ENCODE measurements around the gene MEF2A. TPM values are rescaled to one million over a fixed set of nuclear protein-coding genes. Genes with fewer than 3 reads are reported as not detected.

The MEF2A gene
- total and polyA plus RNA-seq, 8 donors, result 56.1 to 68.4 (median 63.0) TPM

DNA sequence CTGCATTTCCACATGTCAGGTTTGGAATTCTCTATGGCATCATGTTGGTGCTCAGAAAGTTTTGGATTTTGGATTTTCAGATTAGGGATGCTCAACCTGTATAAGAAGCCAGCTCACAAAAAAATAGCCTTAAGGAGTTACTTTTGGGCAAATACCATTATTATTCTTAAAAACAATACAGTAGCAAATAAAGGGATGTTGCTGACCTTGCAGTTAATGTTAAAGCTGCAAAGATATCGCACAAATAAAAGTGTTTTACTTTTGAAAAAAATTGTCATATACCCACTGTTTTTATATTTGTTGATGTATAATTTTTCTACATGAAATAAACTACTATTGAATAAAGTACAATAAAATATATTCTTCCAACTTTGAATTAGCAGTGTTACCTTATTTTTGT is 107.3 kb downstream of the MEF2A start:
- no peak for ATAC-seq
- no peak for DNase-seq
- intact Hi-C loops (cut with DNase I), result no loop called here

GRCh38 chr15:99674279-99674678 is 108.5 kb downstream of the MEF2A start:
- intact Hi-C loops (cut with DNase I), result no loop called here
- no peak overlapping the region for H3K4me3 ChIP-seq
- H3K4me1 ChIP-seq, result no peaks in the 10 kb centered on the region
- no peak overlapping the region for H3K27ac ChIP-seq
- no peak for ATAC-seq
- no peak for DNase-seq
- H3K36me3 ChIP-seq, result peaks cover 0 to 66% of the 10 kb centered on the region in 2 donors
- no peaks in the 10 kb centered on the region for H3K27me3 ChIP-seq
- TF ChIP-seq, protein P1, sequence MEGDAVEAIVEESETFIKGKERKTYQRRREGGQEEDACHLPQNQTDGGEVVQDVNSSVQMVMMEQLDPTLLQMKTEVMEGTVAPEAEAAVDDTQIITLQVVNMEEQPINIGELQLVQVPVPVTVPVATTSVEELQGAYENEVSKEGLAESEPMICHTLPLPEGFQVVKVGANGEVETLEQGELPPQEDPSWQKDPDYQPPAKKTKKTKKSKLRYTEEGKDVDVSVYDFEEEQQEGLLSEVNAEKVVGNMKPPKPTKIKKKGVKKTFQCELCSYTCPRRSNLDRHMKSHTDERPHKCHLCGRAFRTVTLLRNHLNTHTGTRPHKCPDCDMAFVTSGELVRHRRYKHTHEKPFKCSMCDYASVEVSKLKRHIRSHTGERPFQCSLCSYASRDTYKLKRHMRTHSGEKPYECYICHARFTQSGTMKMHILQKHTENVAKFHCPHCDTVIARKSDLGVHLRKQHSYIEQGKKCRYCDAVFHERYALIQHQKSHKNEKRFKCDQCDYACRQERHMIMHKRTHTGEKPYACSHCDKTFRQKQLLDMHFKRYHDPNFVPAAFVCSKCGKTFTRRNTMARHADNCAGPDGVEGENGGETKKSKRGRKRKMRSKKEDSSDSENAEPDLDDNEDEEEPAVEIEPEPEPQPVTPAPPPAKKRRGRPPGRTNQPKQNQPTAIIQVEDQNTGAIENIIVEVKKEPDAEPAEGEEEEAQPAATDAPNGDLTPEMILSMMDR (IDR thresholded peaks at IDR 0.05), result no peak
- no peaks in the 10 kb centered on the region for H3K9me3 ChIP-seq

More for the DNA sequence above, 107.3 kb downstream of the MEF2A start:
- peaks cover 0 to 55% of the 10 kb centered on the region in 2 donors for H3K36me3 ChIP-seq
- H3K4me3 ChIP-seq, result no peak overlapping the region
- H3K27ac ChIP-seq, result no peak overlapping the region
- H3K9me3 ChIP-seq, result no peaks in the 10 kb centered on the region
- no peaks in the 10 kb centered on the region for H3K4me1 ChIP-seq
- TF ChIP-seq, protein P1 (IDR thresholded peaks at IDR 0.05), result no peak
- H3K27me3 ChIP-seq, result no peaks in the 10 kb centered on the region

DNA sequence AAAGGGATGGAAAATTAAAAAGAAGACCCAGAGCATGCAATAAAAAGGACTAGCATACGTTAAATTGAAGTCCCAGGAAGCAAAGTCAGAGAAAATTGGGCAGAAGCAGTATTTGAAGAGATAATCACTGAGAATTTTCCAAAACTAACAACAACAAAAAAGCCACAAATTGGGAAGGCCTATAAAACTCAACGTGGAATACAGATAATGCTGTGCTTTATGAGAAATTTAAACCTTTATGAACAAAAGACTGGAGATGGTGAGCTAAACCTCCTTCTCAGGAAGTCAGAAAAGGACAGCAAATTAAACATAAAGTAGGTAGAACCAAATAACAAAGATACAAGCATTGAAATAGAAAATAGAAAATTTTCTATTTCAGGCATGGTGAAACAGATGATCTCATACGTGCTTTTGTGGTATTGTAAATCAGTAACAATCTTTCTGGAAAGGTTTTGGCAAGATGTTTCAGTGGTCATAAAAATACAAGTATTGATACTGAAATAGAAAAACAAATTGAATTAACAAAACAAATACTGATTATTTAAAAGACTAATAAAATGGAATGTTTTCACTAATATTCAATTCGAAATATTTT is 111.9 kb downstream of the MEF2A start:
- Histone ChIP-seq H3K4me3 (no peak overlapping the region), H3K9me3 (no peaks in the 10 kb centered on the region), H3K27ac (no peak overlapping the region), H3K4me1 (no peaks in the 10 kb centered on the region), H3K27me3 (no peaks in the 10 kb centered on the region), H3K36me3 (peaks cover 0 to 61% of the 10 kb centered on the region in 2 donors)
- intact Hi-C loops (cut with DNase I), result no loop called here
- no peak for DNase-seq
- ATAC-seq, result no peak
- TF ChIP-seq, protein P1 (IDR thresholded peaks at IDR 0.05), result no peak

DNA sequence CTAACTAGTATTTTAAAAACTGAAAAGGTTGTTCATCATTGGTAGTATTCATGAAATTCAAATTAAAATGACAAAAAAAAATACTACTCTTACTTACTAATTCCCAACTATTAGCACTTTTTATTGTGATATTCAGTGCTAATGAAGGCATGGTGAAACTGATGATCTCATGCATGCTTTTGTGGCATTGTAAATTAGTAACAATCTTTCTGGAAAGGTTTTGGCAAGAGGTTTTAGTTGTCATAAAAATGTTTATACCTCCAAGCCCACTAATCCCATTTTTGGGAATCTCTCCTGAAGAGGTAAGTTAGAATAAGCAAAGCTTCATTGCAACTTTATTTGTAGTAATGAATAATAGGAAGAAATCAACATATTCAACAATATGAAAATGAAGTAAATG is 114.5 kb downstream of the MEF2A start:
- intact Hi-C loops (cut with DNase I), result no loop called here
- no peak overlapping the region for H3K27ac ChIP-seq
- H3K4me1 ChIP-seq, result no peaks in the 10 kb centered on the region
- no peaks in the 10 kb centered on the region for H3K27me3 ChIP-seq
- no peak for DNase-seq
- H3K36me3 ChIP-seq, result peaks cover 0 to 52% of the 10 kb centered on the region in 2 donors
- H3K4me3 ChIP-seq, result no peak overlapping the region
- TF ChIP-seq, protein P1 (IDR thresholded peaks at IDR 0.05), result no peak
- ATAC-seq, result no peak
- H3K9me3 ChIP-seq, result peaks cover 0 to 7% of the 10 kb centered on the region in 2 donors

DNA sequence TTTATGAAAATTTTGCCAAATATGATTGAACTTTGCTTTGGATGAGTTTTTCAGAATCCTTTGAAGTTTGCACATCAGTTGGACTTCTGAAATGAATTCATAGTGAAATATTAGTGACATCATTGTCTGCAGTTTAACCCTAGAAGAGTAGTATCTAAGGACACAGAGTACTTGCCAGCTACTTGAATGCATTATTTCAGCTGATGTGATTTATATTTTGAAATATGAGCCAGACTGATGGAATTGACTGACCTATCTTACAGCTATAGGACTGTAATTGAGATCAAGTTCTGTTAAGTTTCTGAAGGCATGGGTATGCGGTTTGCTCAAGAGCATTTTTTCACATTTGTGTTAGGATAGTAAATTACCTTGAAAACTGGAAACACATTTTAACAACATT is 116.2 kb downstream of the MEF2A start:
- ATAC-seq (no peak), DNase-seq (no peak)
- peaks cover 0 to 18% of the 10 kb centered on the region in 2 donors for H3K9me3 ChIP-seq
- no peaks in the 10 kb centered on the region for H3K4me1 ChIP-seq
- no peaks in the 10 kb centered on the region for H3K27me3 ChIP-seq
- intact Hi-C loops (cut with DNase I), result no loop called here
- no peak overlapping the region for H3K4me3 ChIP-seq
- H3K27ac ChIP-seq, result peak overlapping the region in 1 of 2 donors; percentile 61
- TF ChIP-seq, protein P1 (IDR thresholded peaks at IDR 0.05), result no peak
- H3K36me3 ChIP-seq, result peaks cover 0 to 34% of the 10 kb centered on the region in 2 donors
